Transverse colon (tissue), 4 donors: ENCODE measurements around the gene UBE2D2. TPM values are rescaled to one million over a fixed set of nuclear protein-coding genes. Genes with fewer than 3 reads are reported as not detected.

Experiments
- DNase-seq: peaks from one replicate; pipeline ENCODE4 v3.0.0-alpha.2; 2019
- H3K27ac ChIP-seq, 4 donors: fragments of 200-600 bp; sonication (generic); 2 replicates each; pipeline ENCODE4 v1.5.1; 2016 to 2018; ENCODE audit warnings: inconsistent platforms in 4 of 4
- H3K27me3 ChIP-seq: fragments of 200-600 bp; sonication (generic); 2 replicates; pipeline ENCODE4 v1.5.1; 2017; ENCODE audit warnings: inconsistent platforms
- H3K36me3 ChIP-seq, 4 donors: fragments of 200-600 bp; sonication (generic); 2 replicates each; pipeline ENCODE4 v1.5.1; 2017 to 2019; ENCODE audit warnings: inconsistent platforms in 4 of 4
- H3K4me1 ChIP-seq, 4 donors: fragments of 200-600 bp; sonication (generic); 2 replicates each; pipeline ENCODE4 v1.5.1; 2017 to 2020; ENCODE audit warnings: inconsistent platforms in 4 of 4
- H3K4me3 ChIP-seq, 4 donors: fragments of 200-600 bp; sonication (generic); 1 replicate in 1 of 4; 2 replicates in 3 of 4; pipeline versions ENCODE4 v1.5.1 to v1.6.1; 2017 to 2019; ENCODE audit warnings: inconsistent platforms in 4 of 4
- H3K9me3 ChIP-seq, 2 donors: fragments of 200-600 bp; sonication (generic); 2 replicates each; pipeline ENCODE4 v1.5.1; 2017 to 2019; ENCODE audit warnings: inconsistent platforms in 2 of 2
- CTCF ChIP-seq, 5 experiments: fragments of 200-600 bp in 3 of 5; fragments of 450-650 bp in 2 of 5; sonication (generic) in 3 of 5; IDR thresholded peaks; 1 replicate in 2 of 5; 2 replicates in 3 of 5; pipeline ENCODE4 v1.5.1; 2016 to 2017; ENCODE audit warnings: antibody characterized with exemption in 5 of 5, inconsistent platforms in 3 of 5, mild to moderate bottlenecking in 2 of 5, moderate library complexity in 1 of 5
- EP300 ChIP-seq: sonication (generic); formaldehyde crosslinking; IDR thresholded peaks from one replicate; pipeline ENCODE4 v1.6.1; 2017; ENCODE audit warnings: antibody characterized with exemption, low read depth
- POLR2A ChIP-seq: fragments of 450-650 bp; IDR thresholded peaks from one replicate; pipeline ENCODE4 v1.6.1; 2016; ENCODE audit warnings: antibody characterized with exemption, mild to moderate bottlenecking, moderate library complexity
- POLR2AphosphoS5 ChIP-seq, 3 donors: sonication (generic); formaldehyde crosslinking; IDR thresholded peaks; one replicate each; pipeline ENCODE4 v1.6.1; 2016; ENCODE audit warnings: antibody characterized with exemption in 3 of 3
- WGBS, 2 donors: methylation state at CpG; one replicate each; pipeline ENCODE4 v1.1.5; 2018; ENCODE audit warnings: low coverage in 1 of 2; 5-methylcytosine and 5-hydroxymethylcytosine counted together
- in situ Hi-C, 4 donors: fragments of 200-750 bp; cut with MboI; loops; one replicate each; pipeline versions ENCODE4 v1.15.0 to v1.15.1; 2017; ENCODE audit warnings: low sequenced_read_pairs in 3 of 4, low pct_ligation_motif_present in 1 of 4, low pct_unique_long_range_greater_than_20kb in 1 of 4
- intact Hi-C: fragments of 100-400 bp; cut with DNase I; formaldehyde crosslinking; loops from one replicate; pipeline ENCODE4 v1.15.1; 2023; ENCODE audit warnings: low total_unique reads
- total RNA-seq, 4 donors: library from RNA; depleted of rRNA; stranded (reverse); fragments of >200 nt; gene quantifications; one replicate each; pipeline ENCODE4 v1.1.0, GENCODE V29; 2016

The UBE2D2 gene
- total RNA-seq, 4 donors from 2014 or later = 45.6 to 134 (median 80.8) TPM

GRCh38 chr5:139668924-139669661 lies 108.0 kb downstream of the UBE2D2 start:
- in situ Hi-C loops = no loop called here

GRCh38 chr5:139669662-139670368 lies 108.7 kb downstream of the UBE2D2 start:
- no peak for TF ChIP-seq POLR2AphosphoS5 (IDR thresholded peaks at IDR 0.05)
- TF ChIP-seq CTCF (IDR thresholded peaks at IDR 0.05) = no peak
- Histone ChIP-seq H3K4me1 (peaks cover 13 to 50% (median 31%) of the 10 kb centered on the region in 4 donors), H3K27ac (peak overlapping the region; percentile 78 to 90 (median 85)), H3K27me3 (no peaks in the 10 kb centered on the region), H3K4me3 (peak overlapping the region in 1 of 4 donors; percentile 9), H3K36me3 (no peaks in the 10 kb centered on the region), H3K9me3 (no peaks in the 10 kb centered on the region)
- intact Hi-C loops = no loop called here
- peak; percentile 63 for DNase-seq
- in situ Hi-C loops = no loop called here
- WGBS, 2 donors = 64% methylated on average over 23 of the region's 23 CpGs; no CpG with 5 or more reads in 1 of the 2 donors

More at GRCh38 chr5:139668924-139669661, 108.0 kb downstream of the UBE2D2 start:
- TF ChIP-seq EP300 (no peak), POLR2A (no peak), CTCF (IDR thresholded peaks at IDR 0.05) (no peak), POLR2AphosphoS5 (IDR thresholded peaks at IDR 0.05) (no peak)
- no peaks in the 10 kb centered on the region for H3K36me3 ChIP-seq
- intact Hi-C loops = no loop called here
- no peak for DNase-seq
- H3K27me3 ChIP-seq = no peaks in the 10 kb centered on the region
- H3K4me1 ChIP-seq = peaks cover 13 to 47% (median 33%) of the 10 kb centered on the region in 4 donors
- peak overlapping the region in 1 of 4 donors; percentile 49 for H3K4me3 ChIP-seq
- 83% methylated on average over 18 of the region's 18 CpGs; no CpG with 5 or more reads in 1 of the 2 donors for WGBS, 2 donors
- H3K27ac ChIP-seq = peak overlapping the region; percentile 78 to 90 (median 85)
- no peaks in the 10 kb centered on the region for H3K9me3 ChIP-seq

GRCh38 chr5:139670369-139671095 lies 109.4 kb downstream of the UBE2D2 start:
- in situ Hi-C loops (no loop called here), intact Hi-C loops (no loop called here)
- 80% methylated on average over 16 of the region's 16 CpGs; no CpG with 5 or more reads in 1 of the 2 donors for WGBS, 2 donors
- Histone ChIP-seq H3K27ac (peak overlapping the region; percentile 78 to 90 (median 85)), H3K36me3 (no peaks in the 10 kb centered on the region), H3K4me3 (no peak overlapping the region), H3K9me3 (no peaks in the 10 kb centered on the region), H3K27me3 (no peaks in the 10 kb centered on the region), H3K4me1 (peaks cover 17 to 50% (median 31%) of the 10 kb centered on the region in 4 donors)
- peak; percentile 76 for DNase-seq
- TF ChIP-seq CTCF (IDR thresholded peaks at IDR 0.05) (no peak), EP300 (no peak), POLR2AphosphoS5 (IDR thresholded peaks at IDR 0.05) (peak in 1 of 3 donors; percentile 38)
